B cell (primary cell): Measurements from ENCODE around the gene SUSD4. TPM values are rescaled to one million over a fixed set of nuclear protein-coding genes. Genes with fewer than 3 reads are reported as not detected.

Experiments used
- ATAC-seq: fragments of 200-7000 bp; cut with Tn5 transposase; one replicate; pipeline ENCODE4 v1.10.0; 2021; ENCODE audit warnings: low read depth, mild to moderate bottlenecking, moderate number of reproducible peaks, moderate library complexity
- CTCF ChIA-PET: fragments of 350-600 bp; sonication (Branson Sonifier 250); formaldehyde crosslinking; loops from one replicate; lab custom pipeline; 2021; ENCODE audit warnings: antibody characterized with exemption, inconsistent platforms; lab: Charles Lee
- POLR2A ChIA-PET: fragments of 350-600 bp; sonication (Branson Sonifier 250); formaldehyde crosslinking; loops from one replicate; lab custom pipeline; 2021; ENCODE audit warnings: antibody characterized with exemption; lab: Charles Lee
- DNase-seq: peaks from one replicate; pipeline ENCODE4 v3.0.0; 2013
- H2AFZ ChIP-seq: 2 replicates; pipeline ENCODE4 v1.6.1; 2012; ENCODE audit warnings: mild to moderate bottlenecking, low read depth, low read length; ENCODE audit not compliant: insufficient read depth, poor library complexity, severe bottlenecking
- H3K27ac ChIP-seq, 2 donors: 1 replicate in 1 of 2; 2 replicates in 1 of 2; pipeline ENCODE4 v1.5.1; 2012 to 2013; ENCODE audit warnings: low read length in 2 of 2, mild to moderate bottlenecking in 2 of 2, moderate library complexity in 1 of 2
- H3K27me3 ChIP-seq, 4 experiments: fragments of 200-600 bp in 1 of 4; sonication (generic) in 1 of 4; replicated peaks in 1 of 4; 1 replicate in 2 of 4; 2 replicates in 2 of 4; pipeline versions ENCODE4 v1.6.1 to v1.7.0; 2013 to 2016; ENCODE audit warnings: low read length in 3 of 4, mild to moderate bottlenecking in 2 of 4, mixed read lengths in 1 of 4, moderate library complexity in 1 of 4; ENCODE audit not compliant: insufficient read depth in 4 of 4, control insufficient read depth in 3 of 4; ENCODE audit errors: control extremely low read depth in 1 of 4
- H3K36me3 ChIP-seq, 2 experiments: replicated peaks in 1 of 2; 1 replicate in 1 of 2; 2 replicates in 1 of 2; pipeline versions ENCODE4 v1.6.1 to v1.7.1; 2013; ENCODE audit warnings: low read length in 1 of 2; ENCODE audit not compliant: insufficient read depth in 2 of 2, control insufficient read depth in 1 of 2; ENCODE audit errors: control extremely low read depth in 1 of 2, extremely low read depth in 1 of 2
- H3K4me1 ChIP-seq, 2 donors: fragments of 200-600 bp in 1 of 2; sonication (generic) in 1 of 2; 1 replicate in 1 of 2; 2 replicates in 1 of 2; pipeline versions ENCODE4 v1.5.1 to v1.6.1; 2013 to 2017; ENCODE audit warnings: low read length in 2 of 2; ENCODE audit not compliant: control insufficient read depth in 2 of 2, insufficient read depth in 2 of 2
- H3K4me2 ChIP-seq: replicated peaks from 2 replicates; pipeline ENCODE3; 2012; ENCODE audit warnings: mild to moderate bottlenecking, low read depth, low read length; ENCODE audit not compliant: poor library complexity, severe bottlenecking
- H3K4me3 ChIP-seq, 5 experiments: fragments of 200-600 bp in 1 of 5; sonication (generic) in 1 of 5; 1 replicate in 3 of 5; 2 replicates in 2 of 5; pipeline versions ENCODE4 v1.5.1 to v1.7.0; 2011 to 2016; ENCODE audit warnings: low read length in 4 of 5, mild to moderate bottlenecking in 4 of 5, low read depth in 2 of 5, control low read depth in 1 of 5, moderate library complexity in 1 of 5; ENCODE audit not compliant: insufficient read depth in 1 of 5; ENCODE audit errors: control extremely low read depth in 1 of 5, extremely low read depth in 1 of 5
- H3K79me2 ChIP-seq: fragments of 200-600 bp; sonication (generic); one replicate; pipeline ENCODE4 v1.6.0; 2016; ENCODE audit warnings: low read length; ENCODE audit not compliant: control insufficient read depth, insufficient read depth
- H3K9ac ChIP-seq: fragments of 200-600 bp; sonication (generic); 2 replicates; pipeline ENCODE4 v1.6.1; 2017; ENCODE audit warnings: mild to moderate bottlenecking, low read length, moderate library complexity
- H3K9me3 ChIP-seq, 3 donors: one replicate each; pipeline versions ENCODE4 v1.6.1 to v1.7.1; 2013; ENCODE audit warnings: low read length in 2 of 3; ENCODE audit not compliant: control insufficient read depth in 2 of 3, insufficient read depth in 1 of 3; ENCODE audit errors: control extremely low read depth in 1 of 3
- H4K20me1 ChIP-seq: 2 replicates; pipeline ENCODE4 v1.6.0; 2012; ENCODE audit warnings: mild to moderate bottlenecking, low read length; ENCODE audit not compliant: insufficient read depth, control insufficient read depth, poor library complexity, severe bottlenecking
- H3K27ac Mint-ChIP-seq: one replicate; pipeline ENCODE4 v1.8.0; 2021; ENCODE audit warnings: mixed read lengths
- H3K27me3 Mint-ChIP-seq: one replicate; pipeline ENCODE4 v1.8.0; 2021; ENCODE audit warnings: mixed read lengths
- H3K4me1 Mint-ChIP-seq: one replicate; pipeline ENCODE4 v1.8.0; 2021; ENCODE audit warnings: mixed read lengths
- H3K4me3 Mint-ChIP-seq: one replicate; pipeline ENCODE4 v1.8.0; 2021; ENCODE audit warnings: mixed read lengths
- H3K9me3 Mint-ChIP-seq: one replicate; pipeline ENCODE4 v1.8.0; 2022; ENCODE audit warnings: mixed read lengths; ENCODE audit not compliant: insufficient read depth
- CTCF ChIP-seq: fragments of 200-600 bp; IDR thresholded peaks from one replicate; pipeline ENCODE4 v1.8.0; 2022; ENCODE audit warnings: antibody characterized with exemption, mild to moderate bottlenecking
- EZH2 ChIP-seq: IDR thresholded peaks from 2 replicates; pipeline ENCODE4 v1.6.1; 2012; ENCODE audit warnings: borderline replicate concordance, low read depth, mild to moderate bottlenecking, moderate library complexity, low read length; ENCODE audit not compliant: insufficient read depth, poor library complexity, severe bottlenecking
- WGBS: methylation state at CpG from one replicate; pipeline ENCODE4 v1.1.5; 2013; ENCODE audit warnings: missing lambda C conversion rate; ENCODE audit not compliant: insufficient coverage; 5-methylcytosine and 5-hydroxymethylcytosine counted together
- intact Hi-C: fragments of 100-400 bp; cut with micrococcal nuclease; formaldehyde crosslinking; loops from one replicate; pipeline ENCODE4 v1.10.0; 2022
- polyA plus RNA-seq: library from polyadenylated mRNA; depleted of rRNA; stranded (reverse); fragments of >200 nt; gene quantifications from 2 replicates; pipeline ENCODE4 v1.2.3, GENCODE V29; 2012
- total RNA-seq, 2 donors: library from RNA; stranded (reverse); fragments of 120-200 nt in 1 of 2; gene quantifications; 1 replicate in 1 of 2; 2 replicates in 1 of 2; pipeline versions ENCODE4 v1.2.3 to v1.2.4, GENCODE V29; 2013 to 2022

SUSD4 gene
- total and polyA plus RNA-seq, 2 donors (not counting 1 experiment from before 2014, with no cell fraction given): 0.13 TPM; not detected in 1

GRCh38 chr1:223211323-223211985, 152.5 kb downstream of the SUSD4 start:
- H3K9me3 Mint-ChIP-seq: no peaks in the 10 kb centered on the region
- no peak for ATAC-seq
- POLR2A ChIA-PET: interaction anchor here (0.7 kb wide), 1 partner anchor 1209 kb away, joined by 3 read pairs; no protein-coding TSS in a partner anchor
- WGBS: 96% methylated on average over 5 of the region's 5 CpGs
- no peak overlapping the region for H3K27ac ChIP-seq
- peaks cover 28% of the 10 kb centered on the region for H3K27me3 Mint-ChIP-seq
- H4K20me1 ChIP-seq: no peaks in the 10 kb centered on the region
- H3K4me2 ChIP-seq: no peak overlapping the region
- no peak overlapping the region for H3K4me3 ChIP-seq
- H3K36me3 ChIP-seq: no peaks in the 10 kb centered on the region
- TF ChIP-seq CTCF (no peak), EZH2 (no peak)
- H2AFZ ChIP-seq: no peak overlapping the region
- no peak overlapping the region for H3K9ac ChIP-seq
- intact Hi-C loops: no loop called here
- no peak for DNase-seq
- no peaks in the 10 kb centered on the region for H3K9me3 ChIP-seq
- CTCF ChIA-PET: no interaction called here
- no peaks in the 10 kb centered on the region for H3K27me3 ChIP-seq
- H3K27ac Mint-ChIP-seq: no peak overlapping the region
- H3K4me1 Mint-ChIP-seq: no peaks in the 10 kb centered on the region
- H3K4me1 ChIP-seq: no peaks in the 10 kb centered on the region
- H3K4me3 Mint-ChIP-seq: no peak overlapping the region
- H3K79me2 ChIP-seq: no peaks in the 10 kb centered on the region

- Mint-ChIP-seq H3K4me3 (no peak overlapping the region), H3K27me3 (peaks cover 28% of the 10 kb centered on the region), H3K4me1 (no peaks in the 10 kb centered on the region), H3K27ac (no peak overlapping the region), H3K9me3 (no peaks in the 10 kb centered on the region)
- no peak overlapping the region for H3K27ac ChIP-seq
- 100% methylated on average over 2 of the region's 3 CpGs for WGBS
- ChIA-PET CTCF (no interaction called here), POLR2A (no interaction called here)
- no peak overlapping the region for H3K4me2 ChIP-seq
- H2AFZ ChIP-seq: no peak overlapping the region
- H3K9ac ChIP-seq: no peak overlapping the region
- intact Hi-C loops: no loop called here
- no peaks in the 10 kb centered on the region for H3K9me3 ChIP-seq
- TF ChIP-seq CTCF (no peak), EZH2 (no peak)
- no peak for ATAC-seq
- DNase-seq: no peak
- H3K79me2 ChIP-seq: no peaks in the 10 kb centered on the region
- no peaks in the 10 kb centered on the region for H3K27me3 ChIP-seq
- H3K4me1 ChIP-seq: no peaks in the 10 kb centered on the region
- no peak overlapping the region for H3K4me3 ChIP-seq
- no peaks in the 10 kb centered on the region for H3K36me3 ChIP-seq
- no peaks in the 10 kb centered on the region for H4K20me1 ChIP-seq
Measured at GRCh38 chr1:223210788-223211120, 153.2 kb downstream of the SUSD4 start.
